Fibroblast of villous mesenchyme (primary cell): Measurements from ENCODE around the gene SCP2. TPM values are rescaled to one million over a fixed set of nuclear protein-coding genes. Genes with fewer than 3 reads are reported as not detected.

Source experiments
- DNase-seq: peaks from one replicate; pipeline ENCODE4 v3.0.0-alpha.2; 2010; ENCODE audit warnings: low read depth
- H3K4me3 ChIP-seq: 2 replicates; pipeline ENCODE4 v1.5.1; 2011; ENCODE audit warnings: low read depth, mild to moderate bottlenecking, low read length
- total RNA-seq: library from RNA; depleted of rRNA; stranded (reverse); fragments of >200 nt; gene quantifications from 2 replicates; pipeline ENCODE4 v1.2.3, GENCODE V29; 2012
- TF ChIP-seq, protein P1 (sequence below): IDR thresholded peaks from 2 replicates; pipeline ENCODE4 v1.5.1; 2012; ENCODE audit warnings: low read depth, mild to moderate bottlenecking, low read length; ENCODE audit not compliant: insufficient read depth

The SCP2 gene
- total RNA-seq, 1 donor, result 170 TPM

DNA sequence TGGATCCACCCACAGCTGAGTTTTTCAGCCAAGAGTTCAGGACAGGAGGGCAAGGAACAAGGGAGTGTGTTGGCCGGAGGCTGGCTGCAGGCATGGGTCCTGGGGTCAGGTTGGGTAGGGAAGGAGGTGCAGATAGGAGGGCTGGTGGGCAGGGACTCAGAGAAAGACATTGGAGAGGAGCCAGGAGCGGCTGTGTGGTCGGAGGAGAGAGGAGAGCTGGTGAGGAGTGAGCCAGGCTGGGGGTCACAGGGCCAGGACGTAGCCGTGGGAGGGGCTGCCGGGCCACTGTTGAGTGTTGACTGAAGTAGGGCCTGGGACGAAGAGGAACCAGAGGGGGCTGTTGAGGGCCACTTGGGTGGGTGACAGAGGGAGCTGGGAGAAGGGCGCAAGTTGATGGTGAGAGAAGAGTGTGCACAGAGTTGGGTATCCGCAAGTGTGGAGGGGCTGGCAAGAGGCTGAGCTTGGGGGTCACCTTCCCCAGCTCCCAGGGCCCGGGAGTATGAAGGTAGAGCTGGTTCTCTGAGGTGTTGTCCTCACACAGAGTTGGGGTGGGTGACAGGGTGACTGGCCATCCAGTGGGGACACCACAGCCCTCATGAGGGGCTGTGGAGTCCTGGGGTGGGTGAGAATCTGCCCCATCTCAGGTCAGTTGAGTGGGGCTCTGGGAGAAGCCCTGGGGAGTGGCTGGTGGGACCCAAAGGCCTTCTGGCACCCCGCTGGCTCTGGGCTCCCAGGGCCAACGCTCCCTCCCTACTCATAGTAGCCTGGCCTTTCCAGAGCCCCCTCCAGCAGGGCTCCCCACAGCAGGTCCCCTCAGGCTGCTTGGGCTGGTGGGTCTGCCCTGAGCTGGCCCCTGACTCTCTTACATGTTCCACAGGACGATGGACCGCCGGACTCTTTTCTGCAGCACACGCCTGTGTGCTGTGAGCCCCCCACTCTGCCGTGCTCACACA is 156.8 kb downstream of the SCP2 start:
- TF ChIP-seq, protein P1, sequence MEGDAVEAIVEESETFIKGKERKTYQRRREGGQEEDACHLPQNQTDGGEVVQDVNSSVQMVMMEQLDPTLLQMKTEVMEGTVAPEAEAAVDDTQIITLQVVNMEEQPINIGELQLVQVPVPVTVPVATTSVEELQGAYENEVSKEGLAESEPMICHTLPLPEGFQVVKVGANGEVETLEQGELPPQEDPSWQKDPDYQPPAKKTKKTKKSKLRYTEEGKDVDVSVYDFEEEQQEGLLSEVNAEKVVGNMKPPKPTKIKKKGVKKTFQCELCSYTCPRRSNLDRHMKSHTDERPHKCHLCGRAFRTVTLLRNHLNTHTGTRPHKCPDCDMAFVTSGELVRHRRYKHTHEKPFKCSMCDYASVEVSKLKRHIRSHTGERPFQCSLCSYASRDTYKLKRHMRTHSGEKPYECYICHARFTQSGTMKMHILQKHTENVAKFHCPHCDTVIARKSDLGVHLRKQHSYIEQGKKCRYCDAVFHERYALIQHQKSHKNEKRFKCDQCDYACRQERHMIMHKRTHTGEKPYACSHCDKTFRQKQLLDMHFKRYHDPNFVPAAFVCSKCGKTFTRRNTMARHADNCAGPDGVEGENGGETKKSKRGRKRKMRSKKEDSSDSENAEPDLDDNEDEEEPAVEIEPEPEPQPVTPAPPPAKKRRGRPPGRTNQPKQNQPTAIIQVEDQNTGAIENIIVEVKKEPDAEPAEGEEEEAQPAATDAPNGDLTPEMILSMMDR, result no peak
- DNase-seq, result no peak
- no peak overlapping the region for H3K4me3 ChIP-seq

GRCh38 chr1:53084589-53084971 is 157.5 kb downstream of the SCP2 start:
- no peak for DNase-seq
- TF ChIP-seq, protein P1, result no peak

GRCh38 chr1:53085405-53085804 is 158.3 kb downstream of the SCP2 start:
- H3K4me3 ChIP-seq, result no peak overlapping the region
- DNase-seq, result no peak
- TF ChIP-seq, protein P1, result no peak

More at GRCh38 chr1:53084589-53084971, 157.5 kb downstream of the SCP2 start:
- no peak overlapping the region for H3K4me3 ChIP-seq

DNA sequence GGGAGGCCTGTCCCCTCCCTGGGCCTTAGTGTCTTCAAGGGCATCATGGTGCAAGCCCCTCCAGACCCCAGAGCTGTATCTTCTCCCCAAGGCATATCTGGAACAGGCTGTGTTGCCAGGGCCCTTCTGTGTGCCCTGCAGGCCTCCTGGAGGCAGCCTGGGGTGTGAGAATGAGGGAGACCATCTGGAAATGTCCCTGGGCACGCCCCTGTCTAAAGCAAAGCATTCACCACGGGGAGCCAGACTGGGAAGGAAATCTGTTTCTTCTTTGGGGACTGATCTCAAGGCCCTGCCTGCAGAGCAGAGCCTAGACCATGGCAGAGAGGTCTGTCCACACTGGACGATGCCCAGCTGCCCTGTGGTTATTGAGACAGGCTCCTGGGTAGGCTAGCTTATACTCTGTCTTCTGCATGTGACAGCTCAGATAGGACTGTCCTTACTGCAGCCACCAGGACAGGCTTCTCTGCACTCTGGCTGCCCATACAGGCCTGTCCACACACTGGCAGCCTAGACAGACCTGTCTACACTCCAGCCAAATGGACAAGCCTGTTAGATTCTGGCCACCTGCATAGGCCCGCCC is 159.5 kb downstream of the SCP2 start:
- DNase-seq, result peak; percentile 70
- TF ChIP-seq, protein P1, result no peak
- H3K4me3 ChIP-seq, result no peak overlapping the region

DNA sequence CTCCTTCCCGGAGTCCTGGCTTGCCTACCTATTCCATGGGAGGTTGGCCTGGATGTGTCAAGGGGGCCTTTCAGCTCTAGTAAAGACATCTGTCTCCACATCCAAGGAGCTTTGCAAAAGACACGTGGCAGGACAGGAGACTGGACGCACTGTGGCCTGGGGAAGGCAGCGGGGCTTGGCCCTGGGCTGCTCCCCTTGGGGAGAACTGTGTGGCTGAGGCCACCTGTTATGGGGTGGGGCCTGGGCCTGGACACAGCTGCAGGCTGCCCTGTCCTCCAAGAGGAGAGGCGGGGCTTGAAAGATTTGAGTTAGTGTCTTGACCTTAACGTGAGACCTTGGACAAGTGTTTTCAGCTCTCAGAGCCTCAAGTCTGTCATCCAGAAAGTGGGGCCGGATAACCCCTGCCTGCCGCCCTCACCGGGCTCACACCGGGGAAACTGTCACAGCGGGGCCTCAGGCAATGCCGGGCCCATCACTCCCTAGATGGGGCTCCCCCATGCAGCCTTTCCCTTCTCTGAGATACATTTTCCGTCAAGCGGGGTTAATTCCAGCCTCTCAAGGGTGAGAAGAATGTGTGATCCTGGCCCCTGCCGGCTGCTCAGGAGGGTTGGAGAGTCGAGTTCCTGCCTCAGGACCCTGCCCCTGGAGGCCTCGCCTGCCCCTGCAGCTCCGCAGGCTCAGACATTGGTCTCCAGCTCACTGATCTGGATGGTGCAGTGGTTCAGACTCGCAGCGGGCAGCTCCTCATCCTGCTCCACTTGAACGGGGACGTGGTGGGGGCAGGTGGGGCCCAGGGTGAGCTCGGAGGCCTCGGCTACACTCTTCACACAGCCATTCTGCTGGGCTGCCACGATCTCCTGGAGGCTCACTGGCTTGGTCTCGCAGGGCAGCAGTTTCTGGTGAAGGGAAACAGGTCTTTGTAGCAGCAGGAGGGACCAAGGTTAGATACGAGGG is 160.5 kb downstream of the SCP2 start:
- no peak overlapping the region for H3K4me3 ChIP-seq
- TF ChIP-seq, protein P1, result no peak

GRCh38 chr1:53088616-53089300 is 161.7 kb downstream of the SCP2 start:
- TF ChIP-seq, protein P1, result no peak
- no peak for DNase-seq
- H3K4me3 ChIP-seq, result no peak overlapping the region

More for the DNA sequence above, 160.5 kb downstream of the SCP2 start:
- DNase-seq, result no peak
